Stimulated activated CD4-positive, alpha-beta T cell treated with anti-CD3 and anti-CD28 coated beads, Interleukin-15, amount 100 ng/mL, for 1 hour (primary cell): Measurements from ENCODE around the gene HTRA1.

Experiments
- DNase-seq, 2 donors: peaks; one replicate each; pipeline ENCODE4 v3.0.0-alpha.2; 2020; ENCODE audit warnings: low read depth in 1 of 2, low spot score in 1 of 2

HTRA1 gene

DNA sequence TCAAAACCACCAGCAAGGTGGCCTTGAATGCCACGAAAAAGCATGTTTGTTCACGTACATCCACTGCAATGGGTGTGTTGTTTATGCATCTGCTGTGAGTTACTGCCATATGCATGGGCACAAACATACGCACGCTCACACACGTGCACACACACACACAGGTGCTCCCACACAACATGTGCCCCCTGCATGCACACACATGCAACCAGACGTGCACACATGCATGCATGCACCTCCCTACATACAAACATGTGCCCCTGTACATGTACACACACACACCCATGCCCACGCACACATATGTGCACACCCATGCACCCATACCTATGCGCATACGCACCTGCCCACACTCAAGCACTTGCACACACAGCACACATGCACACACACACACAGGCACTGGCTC is 89.1 kb downstream of the HTRA1 start:
- no peak for DNase-seq

- no peak for DNase-seq
Measured at GRCh38 chr10:122550983-122551382, 89.6 kb downstream of the HTRA1 start.

- DNase-seq, result peak in 1 of 2 donors; percentile 16
Measured at GRCh38 chr10:122551450-122551849, 90.1 kb downstream of the HTRA1 start.

- no peak for DNase-seq
Measured at GRCh38 chr10:122553341-122553740, 92.0 kb downstream of the HTRA1 start.

GRCh38 chr10:122554131-122555036 is 93.0 kb downstream of the HTRA1 start:
- DNase-seq, result no peak

- no peak for DNase-seq
Measured at GRCh38 chr10:122555442-122555841, 94.1 kb downstream of the HTRA1 start.

- DNase-seq, result no peak
Measured at GRCh38 chr10:122557516-122557915, 96.2 kb downstream of the HTRA1 start.

DNA sequence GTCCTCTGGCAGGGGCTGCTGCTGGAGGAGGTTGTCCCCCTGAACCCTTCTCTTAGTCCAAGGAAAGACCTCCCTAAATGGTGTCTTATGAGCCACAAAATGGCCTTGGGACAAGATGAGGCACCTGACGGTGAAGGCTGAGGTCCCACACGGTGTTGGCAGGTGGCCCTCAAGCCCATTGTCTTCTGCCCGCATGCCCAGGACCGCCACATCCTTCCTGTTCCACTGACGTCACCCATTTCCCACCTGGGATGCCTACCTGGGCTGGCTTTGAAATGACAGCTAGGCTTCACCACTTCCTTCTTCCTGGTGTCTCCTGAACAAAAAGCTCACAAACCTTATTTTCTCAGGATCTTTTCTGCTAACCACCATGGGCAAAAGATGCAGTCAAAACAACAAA is 97.1 kb downstream of the HTRA1 start:
- DNase-seq, result no peak

DNA sequence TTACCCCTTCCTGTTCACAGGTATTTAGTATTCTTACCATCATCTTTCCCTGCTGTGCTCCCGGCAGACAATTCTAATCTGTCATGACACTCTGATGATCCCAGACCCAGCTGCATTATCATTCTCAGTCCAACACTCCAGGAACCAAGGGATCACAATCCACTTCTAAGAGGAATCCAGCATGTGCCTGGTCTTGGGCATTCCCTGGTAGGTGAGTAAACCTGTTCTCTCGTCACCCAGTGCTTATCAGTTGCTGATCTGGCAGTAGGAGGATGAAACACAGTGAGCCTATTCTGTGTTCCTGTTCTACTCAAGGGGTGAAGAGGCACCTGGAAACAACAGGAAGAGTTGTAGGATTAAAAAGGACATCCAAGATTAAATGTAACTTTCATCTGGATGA is 97.9 kb downstream of the HTRA1 start:
- no peak for DNase-seq

DNA sequence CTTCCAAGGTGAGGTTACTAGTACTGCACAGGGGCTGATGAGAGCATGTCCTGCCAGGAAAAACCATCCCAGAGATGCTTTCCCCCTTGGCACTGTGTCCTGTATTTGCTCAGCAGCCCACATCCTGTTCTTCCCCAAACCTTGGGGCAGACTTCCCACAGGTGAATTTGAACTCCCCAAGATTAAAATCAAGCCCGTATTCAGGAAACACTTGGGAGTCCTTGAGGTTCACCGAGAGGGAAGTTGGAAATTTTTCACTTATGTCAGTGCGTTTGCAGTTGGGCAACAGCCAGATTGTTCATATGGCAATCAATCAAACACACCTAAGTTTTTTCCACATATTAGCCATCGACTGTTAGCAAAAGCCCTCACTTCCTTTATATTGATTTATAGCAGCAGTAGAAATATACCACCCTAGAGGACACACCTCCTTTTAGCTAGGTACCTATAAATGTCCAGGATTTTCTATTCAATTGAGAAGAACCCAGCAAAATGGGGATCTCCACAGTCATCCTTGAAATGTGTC is 99.0 kb downstream of the HTRA1 start, which contains the start of gene DMBT1:
DMBT1 (plus strand) TSS at position 476 of the 526 bp plus-strand sequence; CDS start at position 493, 17 bp downstream.
- DNase-seq, result no peak

- DNase-seq, result no peak
Measured at GRCh38 chr10:122561212-122561611, 99.9 kb downstream of the HTRA1 start.

GRCh38 chr10:122561792-122562191 is 100.4 kb downstream of the HTRA1 start:
- no peak for DNase-seq
